ENCODE data around the gene DNAJC5G.

DNAJC5G gene

DNA sequence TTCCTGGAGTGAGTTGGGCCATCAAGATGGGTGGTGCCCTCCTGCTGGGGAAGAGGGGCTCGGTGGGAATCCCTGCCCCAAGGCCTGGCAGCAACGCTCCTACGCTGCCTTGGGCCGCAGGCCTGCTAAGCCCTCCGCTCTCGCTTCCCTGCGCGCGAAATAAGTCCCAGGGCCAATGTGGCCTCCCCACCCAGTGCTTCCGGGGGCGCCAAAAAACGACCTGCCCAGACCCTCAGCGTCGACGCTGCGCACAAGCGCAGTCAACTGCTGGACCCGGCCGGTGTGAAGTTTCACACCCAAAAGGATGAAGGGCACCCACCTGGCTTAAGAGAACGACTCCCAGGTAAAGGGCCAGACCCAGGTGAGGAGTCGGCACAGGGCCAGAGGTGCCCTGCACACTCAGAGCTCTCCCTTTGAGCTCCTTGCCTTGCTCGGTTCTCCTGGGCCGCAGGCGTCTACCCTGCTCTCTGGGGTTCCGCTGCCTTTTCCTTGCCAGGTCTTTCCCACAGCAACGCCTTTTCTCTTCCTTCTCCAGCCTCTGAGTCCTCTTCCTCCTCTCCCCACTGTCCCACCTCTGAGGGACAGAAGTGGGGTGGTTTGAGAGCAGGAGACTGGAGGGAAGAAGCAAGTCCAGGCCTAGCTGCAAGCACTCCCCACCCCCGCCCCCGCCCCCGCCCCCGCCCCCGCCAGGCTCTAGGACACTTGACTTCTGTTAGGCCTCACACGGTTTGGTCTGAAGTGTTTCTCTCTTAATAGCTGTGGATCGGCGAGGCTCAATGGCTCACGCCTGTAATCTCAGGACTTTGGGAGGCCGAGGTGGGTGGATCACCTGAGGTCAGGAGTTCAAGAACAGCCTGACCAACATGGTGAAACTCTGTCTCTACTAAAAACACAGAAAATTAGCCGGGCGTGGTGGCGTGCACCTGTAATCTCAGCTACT, at the start of gene DNAJC5G:
Gene DNAJC5G, plus strand, starts transcription at position 223 of the 940 bp plus-strand sequence. CDS start 1,296 bp downstream, outside the sequence.
- TF ChIP-seq, protein P1, sequence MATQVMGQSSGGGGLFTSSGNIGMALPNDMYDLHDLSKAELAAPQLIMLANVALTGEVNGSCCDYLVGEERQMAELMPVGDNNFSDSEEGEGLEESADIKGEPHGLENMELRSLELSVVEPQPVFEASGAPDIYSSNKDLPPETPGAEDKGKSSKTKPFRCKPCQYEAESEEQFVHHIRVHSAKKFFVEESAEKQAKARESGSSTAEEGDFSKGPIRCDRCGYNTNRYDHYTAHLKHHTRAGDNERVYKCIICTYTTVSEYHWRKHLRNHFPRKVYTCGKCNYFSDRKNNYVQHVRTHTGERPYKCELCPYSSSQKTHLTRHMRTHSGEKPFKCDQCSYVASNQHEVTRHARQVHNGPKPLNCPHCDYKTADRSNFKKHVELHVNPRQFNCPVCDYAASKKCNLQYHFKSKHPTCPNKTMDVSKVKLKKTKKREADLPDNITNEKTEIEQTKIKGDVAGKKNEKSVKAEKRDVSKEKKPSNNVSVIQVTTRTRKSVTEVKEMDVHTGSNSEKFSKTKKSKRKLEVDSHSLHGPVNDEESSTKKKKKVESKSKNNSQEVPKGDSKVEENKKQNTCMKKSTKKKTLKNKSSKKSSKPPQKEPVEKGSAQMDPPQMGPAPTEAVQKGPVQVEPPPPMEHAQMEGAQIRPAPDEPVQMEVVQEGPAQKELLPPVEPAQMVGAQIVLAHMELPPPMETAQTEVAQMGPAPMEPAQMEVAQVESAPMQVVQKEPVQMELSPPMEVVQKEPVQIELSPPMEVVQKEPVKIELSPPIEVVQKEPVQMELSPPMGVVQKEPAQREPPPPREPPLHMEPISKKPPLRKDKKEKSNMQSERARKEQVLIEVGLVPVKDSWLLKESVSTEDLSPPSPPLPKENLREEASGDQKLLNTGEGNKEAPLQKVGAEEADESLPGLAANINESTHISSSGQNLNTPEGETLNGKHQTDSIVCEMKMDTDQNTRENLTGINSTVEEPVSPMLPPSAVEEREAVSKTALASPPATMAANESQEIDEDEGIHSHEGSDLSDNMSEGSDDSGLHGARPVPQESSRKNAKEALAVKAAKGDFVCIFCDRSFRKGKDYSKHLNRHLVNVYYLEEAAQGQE (IDR thresholded peaks at IDR 0.05; ENCODE audit: low read depth), result no peak
- TF ChIP-seq TAF1 (IDR thresholded peaks at IDR 0.05; ENCODE audit: low read depth) (no peak), EGR1 (IDR thresholded peaks at IDR 0.05) (no peak), TCF12 (IDR thresholded peaks at IDR 0.05; ENCODE audit: low read depth) (no peak), FOXM1 (IDR thresholded peaks at IDR 0.05; ENCODE audit: borderline replicate concordance, low read depth) (no peak), NFIC (IDR thresholded peaks at IDR 0.05) (no peak), CREB1 (IDR thresholded peaks at IDR 0.05; ENCODE audit: low read depth) (no peak), TEAD4 (IDR thresholded peaks at IDR 0.05) (no peak), ZBTB7A (IDR thresholded peaks at IDR 0.05; ENCODE audit: low read depth) (no peak), YY1 (IDR thresholded peaks at IDR 0.05; ENCODE audit: low read depth) (no peak), CEBPB (IDR thresholded peaks at IDR 0.05) (no peak), MAX (IDR thresholded peaks at IDR 0.05) (no peak), RAD21 (IDR thresholded peaks at IDR 0.05; ENCODE audit: low read depth) (no peak), EP300 (IDR thresholded peaks at IDR 0.05; ENCODE audit: borderline replicate concordance) (no peak)
- TF ChIP-seq, protein P2, sequence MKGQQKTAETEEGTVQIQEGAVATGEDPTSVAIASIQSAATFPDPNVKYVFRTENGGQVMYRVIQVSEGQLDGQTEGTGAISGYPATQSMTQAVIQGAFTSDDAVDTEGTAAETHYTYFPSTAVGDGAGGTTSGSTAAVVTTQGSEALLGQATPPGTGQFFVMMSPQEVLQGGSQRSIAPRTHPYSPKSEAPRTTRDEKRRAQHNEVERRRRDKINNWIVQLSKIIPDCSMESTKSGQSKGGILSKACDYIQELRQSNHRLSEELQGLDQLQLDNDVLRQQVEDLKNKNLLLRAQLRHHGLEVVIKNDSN (IDR thresholded peaks at IDR 0.05), result no peak

DNA sequence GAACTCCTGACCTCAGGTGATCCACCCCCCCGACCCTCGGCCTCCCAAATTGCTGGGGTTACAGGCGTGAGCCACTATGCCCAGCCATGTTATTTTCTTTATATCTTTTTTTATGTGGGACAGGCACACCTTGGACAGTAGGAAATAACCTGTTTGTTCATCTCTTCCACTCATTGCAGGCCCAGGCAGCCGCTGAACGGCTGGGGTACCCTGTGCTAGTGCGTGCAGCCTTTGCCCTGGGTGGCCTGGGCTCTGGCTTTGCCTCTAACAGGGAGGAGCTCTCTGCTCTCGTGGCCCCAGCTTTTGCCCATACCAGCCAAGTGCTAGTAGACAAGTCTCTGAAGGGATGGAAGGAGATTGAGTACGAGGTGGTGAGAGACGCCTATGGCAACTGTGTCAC, 49.7 kb upstream of the DNAJC5G start:
- TF ChIP-seq FOXM1 (IDR thresholded peaks at IDR 0.05; ENCODE audit: borderline replicate concordance, low read depth), result no peak
- no peak for TF ChIP-seq EP300 (IDR thresholded peaks at IDR 0.05; ENCODE audit: borderline replicate concordance)
- no peak for TF ChIP-seq TCF12 (IDR thresholded peaks at IDR 0.05; ENCODE audit: low read depth)
- no peak for TF ChIP-seq NFIC (IDR thresholded peaks at IDR 0.05)
- no peak for TF ChIP-seq MAX (IDR thresholded peaks at IDR 0.05)
- TF ChIP-seq RAD21 (IDR thresholded peaks at IDR 0.05; ENCODE audit: low read depth), result no peak
- TF ChIP-seq CEBPB (IDR thresholded peaks at IDR 0.05), result no peak
- TF ChIP-seq, protein P1 (IDR thresholded peaks at IDR 0.05; ENCODE audit: low read depth), result no peak
- no peak for TF ChIP-seq ZBTB7A (IDR thresholded peaks at IDR 0.05; ENCODE audit: low read depth)
- no peak for TF ChIP-seq EGR1 (IDR thresholded peaks at IDR 0.05)
- TF ChIP-seq TEAD4 (IDR thresholded peaks at IDR 0.05), result no peak
- TF ChIP-seq, protein P2 (IDR thresholded peaks at IDR 0.05), result no peak
- TF ChIP-seq YY1 (IDR thresholded peaks at IDR 0.05; ENCODE audit: low read depth), result no peak
- TF ChIP-seq CREB1 (IDR thresholded peaks at IDR 0.05; ENCODE audit: low read depth), result no peak
- TF ChIP-seq TAF1 (IDR thresholded peaks at IDR 0.05; ENCODE audit: low read depth), result no peak

DNA sequence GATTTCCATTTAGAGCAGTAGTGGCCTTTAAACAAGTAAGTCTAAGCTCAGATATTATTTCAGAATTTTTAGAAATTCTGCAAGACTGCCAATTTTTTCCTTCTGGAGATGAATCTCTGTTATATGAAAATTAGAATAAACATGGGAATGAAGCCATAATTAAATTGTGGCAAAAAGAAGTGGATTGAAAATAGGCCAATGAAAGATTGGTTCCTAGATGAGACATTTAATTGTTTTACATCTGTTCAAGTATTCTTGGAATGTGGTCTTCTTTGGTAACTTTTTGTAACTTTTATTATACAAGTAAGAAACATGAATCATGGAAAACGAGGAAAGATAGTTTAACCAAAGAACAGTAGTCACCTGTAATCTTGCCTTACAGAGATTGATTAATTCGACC, 47.7 kb upstream of the DNAJC5G start:
- TF ChIP-seq TAF1 (IDR thresholded peaks at IDR 0.05; ENCODE audit: low read depth) (no peak), MAX (IDR thresholded peaks at IDR 0.05) (no peak), EP300 (IDR thresholded peaks at IDR 0.05; ENCODE audit: borderline replicate concordance) (no peak), TCF12 (IDR thresholded peaks at IDR 0.05; ENCODE audit: low read depth) (no peak), RAD21 (IDR thresholded peaks at IDR 0.05; ENCODE audit: low read depth) (no peak), TEAD4 (IDR thresholded peaks at IDR 0.05) (no peak), FOXM1 (IDR thresholded peaks at IDR 0.05; ENCODE audit: borderline replicate concordance, low read depth) (no peak), ZBTB7A (IDR thresholded peaks at IDR 0.05; ENCODE audit: low read depth) (no peak), CREB1 (IDR thresholded peaks at IDR 0.05; ENCODE audit: low read depth) (no peak), CEBPB (IDR thresholded peaks at IDR 0.05) (no peak), EGR1 (IDR thresholded peaks at IDR 0.05) (no peak), YY1 (IDR thresholded peaks at IDR 0.05; ENCODE audit: low read depth) (no peak), NFIC (IDR thresholded peaks at IDR 0.05) (no peak)
- TF ChIP-seq, protein P2 (IDR thresholded peaks at IDR 0.05), result no peak
- TF ChIP-seq, protein P1 (IDR thresholded peaks at IDR 0.05; ENCODE audit: low read depth), result no peak
